Measurements from ENCODE around the gene TNFAIP8. TPM values are rescaled to one million over a fixed set of nuclear protein-coding genes. Genes with fewer than 3 reads are reported as not detected.

TNFAIP8 gene
- polyA plus RNA-seq, 4 donors: 8.5 to 12.7 (median 10.9) TPM

GRCh38 chr5:119315516-119315949, 40.3 kb upstream of the TNFAIP8 start:
- Histone ChIP-seq H3K27me3 (ENCODE audit: control insufficient read depth in 3 of 3, insufficient read depth in 3 of 3, low read length in 3 of 3) (no peaks in the 10 kb centered on the region), H3K4me3 (ENCODE audit: low read depth in 1 of 3, low read length in 3 of 3) (no peak overlapping the region), H3K4me1 (ENCODE audit: control insufficient read depth in 3 of 3, insufficient read depth in 2 of 3, low read depth in 1 of 3, low read length in 2 of 3) (no peaks in the 10 kb centered on the region), H3K36me3 (ENCODE audit: control insufficient read depth in 3 of 3, insufficient read depth in 2 of 3, low read depth in 1 of 3, low read length in 3 of 3) (no peaks in the 10 kb centered on the region), H3K27ac (ENCODE audit: low read depth in 1 of 3, low read length in 2 of 3) (peak overlapping the region in 1 of 3 donors; percentile 26), H3K9me3 (ENCODE audit: control insufficient read depth in 2 of 2, insufficient read depth in 1 of 2, low read depth in 1 of 2, low read length in 1 of 2) (no peaks in the 10 kb centered on the region)
- no peak for FAIRE-seq
- WGBS, 3 donors: 22 to 28% (median 25%) methylated on average over 2 of the region's 2 CpGs
- peak in 1 of 2 donors; percentile 40 for DNase-seq

GRCh38 chr5:119316086-119316485, 39.7 kb upstream of the TNFAIP8 start:
- no peaks in the 10 kb centered on the region for H3K36me3 ChIP-seq (ENCODE audit: control insufficient read depth in 3 of 3, insufficient read depth in 2 of 3, low read depth in 1 of 3, low read length in 3 of 3)
- no peak for FAIRE-seq
- 93 to 95% (median 94%) methylated on average over 8 of the region's 8 CpGs for WGBS, 3 donors
- no peak for DNase-seq
- H3K9me3 ChIP-seq (ENCODE audit: control insufficient read depth in 2 of 2, insufficient read depth in 1 of 2, low read depth in 1 of 2, low read length in 1 of 2): no peaks in the 10 kb centered on the region
- no peaks in the 10 kb centered on the region for H3K4me1 ChIP-seq (ENCODE audit: control insufficient read depth in 3 of 3, insufficient read depth in 2 of 3, low read depth in 1 of 3, low read length in 2 of 3)
- no peaks in the 10 kb centered on the region for H3K27me3 ChIP-seq (ENCODE audit: control insufficient read depth in 3 of 3, insufficient read depth in 3 of 3, low read length in 3 of 3)
- H3K4me3 ChIP-seq (ENCODE audit: low read depth in 1 of 3, low read length in 3 of 3): no peak overlapping the region
- no peak overlapping the region for H3K27ac ChIP-seq (ENCODE audit: low read depth in 1 of 3, low read length in 2 of 3)

GRCh38 chr5:119316906-119317305, 38.9 kb upstream of the TNFAIP8 start:
- H3K4me3 ChIP-seq (ENCODE audit: low read depth in 1 of 3, low read length in 3 of 3): no peak overlapping the region
- H3K9me3 ChIP-seq (ENCODE audit: control insufficient read depth in 2 of 2, insufficient read depth in 1 of 2, low read depth in 1 of 2, low read length in 1 of 2): no peaks in the 10 kb centered on the region
- H3K27ac ChIP-seq (ENCODE audit: low read depth in 1 of 3, low read length in 2 of 3): no peak overlapping the region
- no peaks in the 10 kb centered on the region for H3K36me3 ChIP-seq (ENCODE audit: control insufficient read depth in 3 of 3, insufficient read depth in 2 of 3, low read depth in 1 of 3, low read length in 3 of 3)
- H3K27me3 ChIP-seq (ENCODE audit: control insufficient read depth in 3 of 3, insufficient read depth in 3 of 3, low read length in 3 of 3): no peaks in the 10 kb centered on the region
- no peaks in the 10 kb centered on the region for H3K4me1 ChIP-seq (ENCODE audit: control insufficient read depth in 3 of 3, insufficient read depth in 2 of 3, low read depth in 1 of 3, low read length in 2 of 3)
- 86 to 93% (median 90%) methylated on average over 3 of the region's 3 CpGs for WGBS, 3 donors
- DNase-seq (no peak), FAIRE-seq (no peak)

- DNase-seq (no peak), FAIRE-seq (no peak)
- Histone ChIP-seq H3K36me3 (ENCODE audit: control insufficient read depth in 3 of 3, insufficient read depth in 2 of 3, low read depth in 1 of 3, low read length in 3 of 3) (no peaks in the 10 kb centered on the region), H3K4me3 (ENCODE audit: low read depth in 1 of 3, low read length in 3 of 3) (no peak overlapping the region), H3K4me1 (ENCODE audit: control insufficient read depth in 3 of 3, insufficient read depth in 2 of 3, low read depth in 1 of 3, low read length in 2 of 3) (peaks cover 0 to 8% (median 0%) of the 10 kb centered on the region in 3 donors), H3K27ac (ENCODE audit: low read depth in 1 of 3, low read length in 2 of 3) (no peak overlapping the region), H3K9me3 (ENCODE audit: control insufficient read depth in 2 of 2, insufficient read depth in 1 of 2, low read depth in 1 of 2, low read length in 1 of 2) (no peaks in the 10 kb centered on the region), H3K27me3 (ENCODE audit: control insufficient read depth in 3 of 3, insufficient read depth in 3 of 3, low read length in 3 of 3) (no peaks in the 10 kb centered on the region)
- WGBS, 3 donors: 75 to 85% (median 77%) methylated on average over 7 of the region's 7 CpGs
These were observed 37.4 kb upstream of the TNFAIP8 start for GRCh38 chr5:119318256-119318894.

- Histone ChIP-seq H3K36me3 (ENCODE audit: control insufficient read depth in 3 of 3, insufficient read depth in 2 of 3, low read depth in 1 of 3, low read length in 3 of 3) (no peaks in the 10 kb centered on the region), H3K27ac (ENCODE audit: low read depth in 1 of 3, low read length in 2 of 3) (no peak overlapping the region), H3K4me1 (ENCODE audit: control insufficient read depth in 3 of 3, insufficient read depth in 2 of 3, low read depth in 1 of 3, low read length in 2 of 3) (peaks cover 0 to 12% (median 2%) of the 10 kb centered on the region in 3 donors), H3K4me3 (ENCODE audit: low read depth in 1 of 3, low read length in 3 of 3) (no peak overlapping the region), H3K27me3 (ENCODE audit: control insufficient read depth in 3 of 3, insufficient read depth in 3 of 3, low read length in 3 of 3) (no peaks in the 10 kb centered on the region), H3K9me3 (ENCODE audit: control insufficient read depth in 2 of 2, insufficient read depth in 1 of 2, low read depth in 1 of 2, low read length in 1 of 2) (no peaks in the 10 kb centered on the region)
- FAIRE-seq: no peak
- 83 to 91% (median 85%) methylated on average over 5 of the region's 5 CpGs for whole genome bisulfite sequencing, 3 donors
- DNase-seq: no peak
These were observed 36.4 kb upstream of the TNFAIP8 start for GRCh38 chr5:119319401-119319800.

GRCh38 chr5:119319890-119320289, 35.9 kb upstream of the TNFAIP8 start:
- Histone ChIP-seq H3K27me3 (ENCODE audit: control insufficient read depth in 3 of 3, insufficient read depth in 3 of 3, low read length in 3 of 3) (no peaks in the 10 kb centered on the region), H3K9me3 (ENCODE audit: control insufficient read depth in 2 of 2, insufficient read depth in 1 of 2, low read depth in 1 of 2, low read length in 1 of 2) (no peaks in the 10 kb centered on the region), H3K4me3 (ENCODE audit: low read depth in 1 of 3, low read length in 3 of 3) (no peak overlapping the region), H3K27ac (ENCODE audit: low read depth in 1 of 3, low read length in 2 of 3) (no peak overlapping the region), H3K4me1 (ENCODE audit: control insufficient read depth in 3 of 3, insufficient read depth in 2 of 3, low read depth in 1 of 3, low read length in 2 of 3) (peaks cover 0 to 12% (median 7%) of the 10 kb centered on the region in 3 donors), H3K36me3 (ENCODE audit: control insufficient read depth in 3 of 3, insufficient read depth in 2 of 3, low read depth in 1 of 3, low read length in 3 of 3) (no peaks in the 10 kb centered on the region)
- no peak for FAIRE-seq
- no peak for DNase-seq
- WGBS, 3 donors: 94 to 95% (median 95%) methylated on average over 5 of the region's 5 CpGs

- Histone ChIP-seq H3K36me3 (ENCODE audit: control insufficient read depth in 3 of 3, insufficient read depth in 2 of 3, low read depth in 1 of 3, low read length in 3 of 3) (no peaks in the 10 kb centered on the region), H3K9me3 (ENCODE audit: control insufficient read depth in 2 of 2, insufficient read depth in 1 of 2, low read depth in 1 of 2, low read length in 1 of 2) (no peaks in the 10 kb centered on the region), H3K27ac (ENCODE audit: low read depth in 1 of 3, low read length in 2 of 3) (no peak overlapping the region), H3K4me3 (ENCODE audit: low read depth in 1 of 3, low read length in 3 of 3) (no peak overlapping the region), H3K27me3 (ENCODE audit: control insufficient read depth in 3 of 3, insufficient read depth in 3 of 3, low read length in 3 of 3) (no peaks in the 10 kb centered on the region), H3K4me1 (ENCODE audit: control insufficient read depth in 3 of 3, insufficient read depth in 2 of 3, low read depth in 1 of 3, low read length in 2 of 3) (peaks cover 0 to 12% (median 9%) of the 10 kb centered on the region in 3 donors)
- 89 to 95% (median 93%) methylated on average over 6 of the region's 6 CpGs for WGBS, 3 donors
- FAIRE-seq: no peak
- no peak for DNase-seq
These were observed 34.1 kb upstream of the TNFAIP8 start for GRCh38 chr5:119321569-119322311.

GRCh38 chr5:119322312-119322947, 33.4 kb upstream of the TNFAIP8 start:
- H3K27me3 ChIP-seq (ENCODE audit: control insufficient read depth in 3 of 3, insufficient read depth in 3 of 3, low read length in 3 of 3): no peaks in the 10 kb centered on the region
- H3K4me3 ChIP-seq (ENCODE audit: low read depth in 1 of 3, low read length in 3 of 3): no peak overlapping the region
- H3K27ac ChIP-seq (ENCODE audit: low read depth in 1 of 3, low read length in 2 of 3): no peak overlapping the region
- WGBS, 3 donors: 80 to 83% (median 81%) methylated on average over 7 of the region's 7 CpGs
- H3K4me1 ChIP-seq (ENCODE audit: control insufficient read depth in 3 of 3, insufficient read depth in 2 of 3, low read depth in 1 of 3, low read length in 2 of 3): peaks cover 0 to 12% (median 9%) of the 10 kb centered on the region in 3 donors
- FAIRE-seq (no peak), DNase-seq (no peak)
- no peaks in the 10 kb centered on the region for H3K36me3 ChIP-seq (ENCODE audit: control insufficient read depth in 3 of 3, insufficient read depth in 2 of 3, low read depth in 1 of 3, low read length in 3 of 3)
- H3K9me3 ChIP-seq (ENCODE audit: control insufficient read depth in 2 of 2, insufficient read depth in 1 of 2, low read depth in 1 of 2, low read length in 1 of 2): no peaks in the 10 kb centered on the region
